ENCODE data around the gene IQCN.

Gene IQCN

GRCh38 chr19:18280247-18281081 is 6.2 kb upstream of the IQCN start:
- H3K4me2 ChIP-seq, result peak overlapping the region; percentile 95

GRCh38 chr19:18279516-18280246 is 5.4 kb upstream of the IQCN start:
- Histone ChIP-seq H3K4me3 (peak overlapping the region; percentile 99), H3K27me3 (no peaks in the 10 kb centered on the region), H3K9me3 (no peaks in the 10 kb centered on the region), H3K36me3 (peaks cover 41% of the 10 kb centered on the region), H3K27ac (peak overlapping the region; percentile 100), H3K9ac (peak overlapping the region; percentile 100), H3K4me1 (peaks cover 61% of the 10 kb centered on the region), H3K4me2 (peak overlapping the region; percentile 95), H4K20me1 (peaks cover 64% of the 10 kb centered on the region)
- TF ChIP-seq Cebpa-rat (IDR thresholded peaks at IDR 0.05), result no peak

More at GRCh38 chr19:18280247-18281081, 6.2 kb upstream of the IQCN start:
- no peak for TF ChIP-seq Cebpa-rat (IDR thresholded peaks at IDR 0.05)
- Histone ChIP-seq H3K4me3 (peak overlapping the region; percentile 99), H3K36me3 (peaks cover 33% of the 10 kb centered on the region), H3K9ac (peak overlapping the region; percentile 100), H3K4me1 (peaks cover 64% of the 10 kb centered on the region), H3K9me3 (no peaks in the 10 kb centered on the region), H3K27me3 (no peaks in the 10 kb centered on the region), H4K20me1 (peaks cover 57% of the 10 kb centered on the region), H3K27ac (peak overlapping the region; percentile 100)

GRCh38 chr19:18279266-18279515 is 4.9 kb upstream of the IQCN start:
- TF ChIP-seq Cebpa-rat (IDR thresholded peaks at IDR 0.05), result no peak
- Histone ChIP-seq H3K9ac (peak overlapping the region; percentile 100), H3K27me3 (no peaks in the 10 kb centered on the region), H3K36me3 (peaks cover 46% of the 10 kb centered on the region), H3K9me3 (no peaks in the 10 kb centered on the region), H4K20me1 (peaks cover 69% of the 10 kb centered on the region), H3K4me1 (peaks cover 57% of the 10 kb centered on the region), H3K4me3 (peak overlapping the region; percentile 99), H3K4me2 (peak overlapping the region; percentile 95), H3K27ac (peak overlapping the region; percentile 100; the same call in 1 of the 2 replicates)

GRCh38 chr19:18278521-18279265 is 4.4 kb upstream of the IQCN start:
- Histone ChIP-seq H4K20me1 (peaks cover 74% of the 10 kb centered on the region), H3K9me3 (no peaks in the 10 kb centered on the region), H3K27me3 (no peaks in the 10 kb centered on the region), H3K27ac (peak overlapping the region; percentile 100; the same call in 1 of the 2 replicates), H3K4me2 (peak overlapping the region; percentile 95), H3K9ac (peak overlapping the region; percentile 100), H3K36me3 (peaks cover 51% of the 10 kb centered on the region), H3K4me3 (peak overlapping the region; percentile 99), H3K4me1 (peaks cover 54% of the 10 kb centered on the region)
- TF ChIP-seq Cebpa-rat (IDR thresholded peaks at IDR 0.05), result no peak

GRCh38 chr19:18274781-18275356 is 617 bp upstream of the IQCN start:
- no peaks in the 10 kb centered on the region for H3K27me3 ChIP-seq
- H3K9me3 ChIP-seq, result no peaks in the 10 kb centered on the region
- H3K4me3 ChIP-seq, result no peak overlapping the region
- H3K9ac ChIP-seq, result no peak overlapping the region
- H3K4me2 ChIP-seq, result no peak overlapping the region
- no peak overlapping the region for H3K27ac ChIP-seq
- no peak for TF ChIP-seq Cebpa-rat (IDR thresholded peaks at IDR 0.05)
- peaks cover 99% of the 10 kb centered on the region for H4K20me1 ChIP-seq
- H3K36me3 ChIP-seq, result peaks cover 58% of the 10 kb centered on the region
- H3K4me1 ChIP-seq, result peaks cover 38% of the 10 kb centered on the region

- Histone ChIP-seq H3K9me3 (no peaks in the 10 kb centered on the region), H3K27ac (no peak overlapping the region), H3K9ac (no peak overlapping the region), H3K4me3 (no peak overlapping the region), H3K4me2 (no peak overlapping the region), H4K20me1 (peaks cover 91% of the 10 kb centered on the region), H3K4me1 (peaks cover 32% of the 10 kb centered on the region), H3K36me3 (peaks cover 58% of the 10 kb centered on the region), H3K27me3 (no peaks in the 10 kb centered on the region)
- TF ChIP-seq Cebpa-rat (IDR thresholded peaks at IDR 0.05), result no peak
Observed at GRCh38 chr19:18273561-18274218, 562 bp downstream of the IQCN start.

GRCh38 chr19:18271433-18271841 is 2.8 kb downstream of the IQCN start:
- peaks cover 69% of the 10 kb centered on the region for H4K20me1 ChIP-seq
- H3K4me1 ChIP-seq, result peaks cover 16% of the 10 kb centered on the region
- H3K4me3 ChIP-seq, result no peak overlapping the region
- no peaks in the 10 kb centered on the region for H3K27me3 ChIP-seq
- H3K9me3 ChIP-seq, result no peaks in the 10 kb centered on the region
- peaks cover 63% of the 10 kb centered on the region for H3K36me3 ChIP-seq
- H3K27ac ChIP-seq, result no peak overlapping the region
- no peak overlapping the region for H3K4me2 ChIP-seq
- no peak for TF ChIP-seq Cebpa-rat (IDR thresholded peaks at IDR 0.05)
- no peak overlapping the region for H3K9ac ChIP-seq

- Histone ChIP-seq H3K9ac (no peak overlapping the region), H3K36me3 (peaks cover 63% of the 10 kb centered on the region), H3K4me2 (no peak overlapping the region), H3K9me3 (no peaks in the 10 kb centered on the region), H4K20me1 (peaks cover 58% of the 10 kb centered on the region), H3K27me3 (no peaks in the 10 kb centered on the region), H3K27ac (no peak overlapping the region), H3K4me1 (peaks cover 16% of the 10 kb centered on the region), H3K4me3 (no peak overlapping the region)
- TF ChIP-seq Cebpa-rat (IDR thresholded peaks at IDR 0.05), result no peak
Observed at GRCh38 chr19:18270326-18270725, 3.9 kb downstream of the IQCN start.

- H3K9me3 ChIP-seq, result no peaks in the 10 kb centered on the region
- peaks cover 46% of the 10 kb centered on the region for H4K20me1 ChIP-seq
- no peak overlapping the region for H3K27ac ChIP-seq
- TF ChIP-seq Cebpa-rat (IDR thresholded peaks at IDR 0.05), result no peak
- no peak overlapping the region for H3K4me2 ChIP-seq
- no peaks in the 10 kb centered on the region for H3K27me3 ChIP-seq
- H3K36me3 ChIP-seq, result peaks cover 63% of the 10 kb centered on the region
- no peak overlapping the region for H3K9ac ChIP-seq
- H3K4me1 ChIP-seq, result peaks cover 22% of the 10 kb centered on the region
- no peak overlapping the region for H3K4me3 ChIP-seq
Observed at GRCh38 chr19:18269070-18269723, 5.1 kb downstream of the IQCN start.

Data from BLaER1 (cell line).